ENCODE data around the gene RASSF5. TPM values are rescaled to one million over a fixed set of nuclear protein-coding genes. Genes with fewer than 3 reads are reported as not detected.

The RASSF5 gene
- polyA plus RNA-seq, 4 donors = 1.6 to 7.3 (median 4.4) TPM

- Histone ChIP-seq H3K4me3 (ENCODE audit: low read depth in 1 of 3, low read length in 3 of 3) (no peak overlapping the region), H3K27me3 (ENCODE audit: control insufficient read depth in 3 of 3, insufficient read depth in 3 of 3, low read length in 3 of 3) (no peaks in the 10 kb centered on the region), H3K36me3 (ENCODE audit: control insufficient read depth in 3 of 3, insufficient read depth in 2 of 3, low read depth in 1 of 3, low read length in 3 of 3) (peaks cover 0 to 43% (median 5%) of the 10 kb centered on the region in 3 donors), H3K4me1 (ENCODE audit: control insufficient read depth in 3 of 3, insufficient read depth in 2 of 3, low read depth in 1 of 3, low read length in 2 of 3) (peaks cover 0 to 5% (median 0%) of the 10 kb centered on the region in 3 donors), H3K27ac (ENCODE audit: low read depth in 1 of 3, low read length in 2 of 3) (no peak overlapping the region), H3K9me3 (ENCODE audit: control insufficient read depth in 2 of 2, insufficient read depth in 1 of 2, low read depth in 1 of 2, low read length in 1 of 2) (no peaks in the 10 kb centered on the region)
- DNase-seq = no peak
- no peak for FAIRE-seq
- WGBS, 3 donors = 75 to 79% (median 78%) methylated on average over 4 of the region's 4 CpGs
Observed at GRCh38 chr1:206584683-206585082, 77.4 kb downstream of the RASSF5 start.

GRCh38 chr1:206586501-206587445 lies 79.4 kb downstream of the RASSF5 start:
- H3K9me3 ChIP-seq (ENCODE audit: control insufficient read depth in 2 of 2, insufficient read depth in 1 of 2, low read depth in 1 of 2, low read length in 1 of 2) = no peaks in the 10 kb centered on the region
- no peak for DNase-seq
- H3K27me3 ChIP-seq (ENCODE audit: control insufficient read depth in 3 of 3, insufficient read depth in 3 of 3, low read length in 3 of 3) = no peaks in the 10 kb centered on the region
- FAIRE-seq = no peak
- H3K36me3 ChIP-seq (ENCODE audit: control insufficient read depth in 3 of 3, insufficient read depth in 2 of 3, low read depth in 1 of 3, low read length in 3 of 3) = peaks cover 0 to 48% (median 5%) of the 10 kb centered on the region in 3 donors
- peak overlapping the region in 1 of 3 donors; percentile 6 for H3K27ac ChIP-seq (ENCODE audit: low read depth in 1 of 3, low read length in 2 of 3)
- H3K4me3 ChIP-seq (ENCODE audit: low read depth in 1 of 3, low read length in 3 of 3) = no peak overlapping the region
- H3K4me1 ChIP-seq (ENCODE audit: control insufficient read depth in 3 of 3, insufficient read depth in 2 of 3, low read depth in 1 of 3, low read length in 2 of 3) = peaks cover 0 to 5% (median 0%) of the 10 kb centered on the region in 3 donors
- 76 to 81% (median 80%) methylated on average over 13 of the region's 13 CpGs for WGBS, 3 donors

GRCh38 chr1:206587904-206588303 lies 80.6 kb downstream of the RASSF5 start:
- Histone ChIP-seq H3K27ac (ENCODE audit: low read depth in 1 of 3, low read length in 2 of 3) (no peak overlapping the region), H3K36me3 (ENCODE audit: control insufficient read depth in 3 of 3, insufficient read depth in 2 of 3, low read depth in 1 of 3, low read length in 3 of 3) (peaks cover 4 to 58% (median 5%) of the 10 kb centered on the region in 3 donors)

GRCh38 chr1:206588492-206588891 lies 81.2 kb downstream of the RASSF5 start:
- Histone ChIP-seq H3K27ac (ENCODE audit: low read depth in 1 of 3, low read length in 2 of 3) (no peak overlapping the region), H3K9me3 (ENCODE audit: control insufficient read depth in 2 of 2, insufficient read depth in 1 of 2, low read depth in 1 of 2, low read length in 1 of 2) (no peaks in the 10 kb centered on the region), H3K27me3 (ENCODE audit: control insufficient read depth in 3 of 3, insufficient read depth in 3 of 3, low read length in 3 of 3) (no peaks in the 10 kb centered on the region), H3K4me1 (ENCODE audit: control insufficient read depth in 3 of 3, insufficient read depth in 2 of 3, low read depth in 1 of 3, low read length in 2 of 3) (peaks cover 0 to under 1% (median 0%) of the 10 kb centered on the region in 3 donors), H3K36me3 (ENCODE audit: control insufficient read depth in 3 of 3, insufficient read depth in 2 of 3, low read depth in 1 of 3, low read length in 3 of 3) (peaks cover 4 to 60% (median 5%) of the 10 kb centered on the region in 3 donors), H3K4me3 (ENCODE audit: low read depth in 1 of 3, low read length in 3 of 3) (no peak overlapping the region)
- WGBS, 3 donors = 79 to 90% (median 79%) methylated on average over 6 of the region's 6 CpGs
- FAIRE-seq (no peak), DNase-seq (no peak)

More at GRCh38 chr1:206587904-206588303, 80.6 kb downstream of the RASSF5 start:
- Histone ChIP-seq H3K4me1 (ENCODE audit: control insufficient read depth in 3 of 3, insufficient read depth in 2 of 3, low read depth in 1 of 3, low read length in 2 of 3) (peaks cover 0 to 5% (median 0%) of the 10 kb centered on the region in 3 donors), H3K4me3 (ENCODE audit: low read depth in 1 of 3, low read length in 3 of 3) (no peak overlapping the region), H3K27me3 (ENCODE audit: control insufficient read depth in 3 of 3, insufficient read depth in 3 of 3, low read length in 3 of 3) (no peaks in the 10 kb centered on the region), H3K9me3 (ENCODE audit: control insufficient read depth in 2 of 2, insufficient read depth in 1 of 2, low read depth in 1 of 2, low read length in 1 of 2) (no peaks in the 10 kb centered on the region)
- 90 to 94% (median 93%) methylated on average over 14 of the region's 14 CpGs for WGBS, 3 donors
- DNase-seq (no peak), FAIRE-seq (no peak)

GRCh38 chr1:206589206-206589605 lies 81.9 kb downstream of the RASSF5 start:
- no peak for DNase-seq
- WGBS, 3 donors = 78 to 82% (median 81%) methylated on average over 7 of the region's 7 CpGs
- no peak for FAIRE-seq
- no peaks in the 10 kb centered on the region for H3K4me1 ChIP-seq (ENCODE audit: control insufficient read depth in 3 of 3, insufficient read depth in 2 of 3, low read depth in 1 of 3, low read length in 2 of 3)
- no peaks in the 10 kb centered on the region for H3K9me3 ChIP-seq (ENCODE audit: control insufficient read depth in 2 of 2, insufficient read depth in 1 of 2, low read depth in 1 of 2, low read length in 1 of 2)
- H3K27me3 ChIP-seq (ENCODE audit: control insufficient read depth in 3 of 3, insufficient read depth in 3 of 3, low read length in 3 of 3) = no peaks in the 10 kb centered on the region
- H3K36me3 ChIP-seq (ENCODE audit: control insufficient read depth in 3 of 3, insufficient read depth in 2 of 3, low read depth in 1 of 3, low read length in 3 of 3) = peaks cover 4 to 63% (median 4%) of the 10 kb centered on the region in 3 donors
- no peak overlapping the region for H3K4me3 ChIP-seq (ENCODE audit: low read depth in 1 of 3, low read length in 3 of 3)
- no peak overlapping the region for H3K27ac ChIP-seq (ENCODE audit: low read depth in 1 of 3, low read length in 2 of 3)

GRCh38 chr1:206590025-206590758 lies 82.9 kb downstream of the RASSF5 start:
- no peak overlapping the region for H3K4me3 ChIP-seq (ENCODE audit: low read depth in 1 of 3, low read length in 3 of 3)
- no peak for FAIRE-seq
- peaks cover 2 to 63% (median 7%) of the 10 kb centered on the region in 3 donors for H3K36me3 ChIP-seq (ENCODE audit: control insufficient read depth in 3 of 3, insufficient read depth in 2 of 3, low read depth in 1 of 3, low read length in 3 of 3)
- H3K4me1 ChIP-seq (ENCODE audit: control insufficient read depth in 3 of 3, insufficient read depth in 2 of 3, low read depth in 1 of 3, low read length in 2 of 3) = no peaks in the 10 kb centered on the region
- no peaks in the 10 kb centered on the region for H3K27me3 ChIP-seq (ENCODE audit: control insufficient read depth in 3 of 3, insufficient read depth in 3 of 3, low read length in 3 of 3)
- 47 to 52% (median 47%) methylated on average over 8 of the region's 8 CpGs for WGBS, 3 donors
- DNase-seq = peak in 1 of 2 donors; percentile 48
- H3K9me3 ChIP-seq (ENCODE audit: control insufficient read depth in 2 of 2, insufficient read depth in 1 of 2, low read depth in 1 of 2, low read length in 1 of 2) = no peaks in the 10 kb centered on the region
- H3K27ac ChIP-seq (ENCODE audit: low read depth in 1 of 3, low read length in 2 of 3) = peak overlapping the region in 1 of 3 donors; percentile 45

- WGBS, 3 donors = 85 to 93% (median 89%) methylated on average over 5 of the region's 5 CpGs
- peaks cover 7 to 58% (median 9%) of the 10 kb centered on the region in 3 donors for H3K36me3 ChIP-seq (ENCODE audit: control insufficient read depth in 3 of 3, insufficient read depth in 2 of 3, low read depth in 1 of 3, low read length in 3 of 3)
- H3K9me3 ChIP-seq (ENCODE audit: control insufficient read depth in 2 of 2, insufficient read depth in 1 of 2, low read depth in 1 of 2, low read length in 1 of 2) = no peaks in the 10 kb centered on the region
- H3K27me3 ChIP-seq (ENCODE audit: control insufficient read depth in 3 of 3, insufficient read depth in 3 of 3, low read length in 3 of 3) = no peaks in the 10 kb centered on the region
- no peak for FAIRE-seq
- no peak overlapping the region for H3K4me3 ChIP-seq (ENCODE audit: low read depth in 1 of 3, low read length in 3 of 3)
- DNase-seq = no peak
- H3K4me1 ChIP-seq (ENCODE audit: control insufficient read depth in 3 of 3, insufficient read depth in 2 of 3, low read depth in 1 of 3, low read length in 2 of 3) = no peaks in the 10 kb centered on the region
- H3K27ac ChIP-seq (ENCODE audit: low read depth in 1 of 3, low read length in 2 of 3) = no peak overlapping the region
Observed at GRCh38 chr1:206591226-206591625, 83.9 kb downstream of the RASSF5 start.

GRCh38 chr1:206591696-206592095 lies 84.4 kb downstream of the RASSF5 start:
- H3K4me1 ChIP-seq (ENCODE audit: control insufficient read depth in 3 of 3, insufficient read depth in 2 of 3, low read depth in 1 of 3, low read length in 2 of 3) = no peaks in the 10 kb centered on the region
- DNase-seq (no peak), FAIRE-seq (no peak)
- H3K27me3 ChIP-seq (ENCODE audit: control insufficient read depth in 3 of 3, insufficient read depth in 3 of 3, low read length in 3 of 3) = no peaks in the 10 kb centered on the region
- H3K36me3 ChIP-seq (ENCODE audit: control insufficient read depth in 3 of 3, insufficient read depth in 2 of 3, low read depth in 1 of 3, low read length in 3 of 3) = peaks cover 7 to 56% (median 12%) of the 10 kb centered on the region in 3 donors
- H3K27ac ChIP-seq (ENCODE audit: low read depth in 1 of 3, low read length in 2 of 3) = no peak overlapping the region
- 91 to 95% (median 94%) methylated on average over 9 of the region's 9 CpGs for WGBS, 3 donors
- no peaks in the 10 kb centered on the region for H3K9me3 ChIP-seq (ENCODE audit: control insufficient read depth in 2 of 2, insufficient read depth in 1 of 2, low read depth in 1 of 2, low read length in 1 of 2)
- no peak overlapping the region for H3K4me3 ChIP-seq (ENCODE audit: low read depth in 1 of 3, low read length in 3 of 3)
